Trophoblast cell (in vitro differentiated cells and primary cell): ENCODE data around the gene BABAM2.

Experiments
- DNase-seq, 2 donors: peaks; one replicate each; pipeline ENCODE4 v3.0.0-alpha.2; 2016
- H2AFZ ChIP-seq: 2 replicates; pipeline ENCODE4 v1.6.1; 2013; ENCODE audit warnings: low read length, moderate library complexity, mild to moderate bottlenecking; ENCODE audit not compliant: insufficient read depth, poor library complexity
- H2AK5ac ChIP-seq: 2 replicates; pipeline ENCODE4 v1.6.1; 2013; ENCODE audit warnings: mild to moderate bottlenecking, low read length
- H2BK120ac ChIP-seq: 2 replicates; pipeline ENCODE4 v1.6.1; 2013; ENCODE audit warnings: low read length, mild to moderate bottlenecking, moderate library complexity; ENCODE audit not compliant: insufficient read depth, poor library complexity
- H2BK12ac ChIP-seq: 2 replicates; pipeline ENCODE4 v1.6.1; 2013; ENCODE audit warnings: mild to moderate bottlenecking, low read length, moderate library complexity
- H2BK5ac ChIP-seq: 2 replicates; pipeline ENCODE4 v1.6.1; 2013; ENCODE audit warnings: low read length, low read depth, moderate library complexity, mild to moderate bottlenecking; ENCODE audit not compliant: poor library complexity
- H3K14ac ChIP-seq: 2 replicates; pipeline ENCODE4 v1.6.1; 2013; ENCODE audit warnings: mild to moderate bottlenecking, low read length
- H3K18ac ChIP-seq: 2 replicates; pipeline ENCODE4 v1.6.1; 2013; ENCODE audit warnings: mild to moderate bottlenecking, low read length
- H3K23ac ChIP-seq: 2 replicates; pipeline ENCODE4 v1.6.1; 2013; ENCODE audit warnings: low read length
- H3K27ac ChIP-seq: 2 replicates; pipeline ENCODE4 v1.5.1; 2013; ENCODE audit warnings: low read depth, mild to moderate bottlenecking, inconsistent platforms, low read length, moderate library complexity
- H3K27me3 ChIP-seq: 2 replicates; pipeline ENCODE4 v1.6.1; 2013; ENCODE audit warnings: inconsistent platforms, mild to moderate bottlenecking, low read length, moderate library complexity; ENCODE audit not compliant: insufficient read depth
- H3K36me3 ChIP-seq, 2 experiments: 1 replicate in 1 of 2; 2 replicates in 1 of 2; pipeline ENCODE4 v1.6.1; 2013; ENCODE audit warnings: low read length in 2 of 2, mild to moderate bottlenecking in 2 of 2, moderate library complexity in 1 of 2; ENCODE audit not compliant: insufficient read depth in 2 of 2, control insufficient read depth in 1 of 2
- H3K4ac ChIP-seq: 2 replicates; pipeline ENCODE4 v1.6.1; 2013; ENCODE audit warnings: low read depth, mild to moderate bottlenecking, low read length, moderate library complexity
- H3K4me1 ChIP-seq, 2 experiments: 1 replicate in 1 of 2; 2 replicates in 1 of 2; pipeline ENCODE4 v1.6.1; 2013; ENCODE audit warnings: low read length in 2 of 2, mild to moderate bottlenecking in 2 of 2, moderate library complexity in 1 of 2; ENCODE audit not compliant: insufficient read depth in 2 of 2, control insufficient read depth in 1 of 2
- H3K4me2 ChIP-seq: 2 replicates; pipeline ENCODE4 v1.6.1; 2013; ENCODE audit warnings: inconsistent platforms, mild to moderate bottlenecking, low read length, moderate library complexity
- H3K4me3 ChIP-seq: 2 replicates; pipeline ENCODE4 v1.5.1; 2013; ENCODE audit warnings: mild to moderate bottlenecking, low read depth, low read length, inconsistent platforms
- H3K79me1 ChIP-seq: one replicate; pipeline ENCODE4 v1.6.1; 2013; ENCODE audit warnings: low read length
- H3K79me2 ChIP-seq: 2 replicates; pipeline ENCODE4 v1.6.1; 2013; ENCODE audit warnings: low read length, mild to moderate bottlenecking; ENCODE audit not compliant: control insufficient read depth, insufficient read depth, poor library complexity
- H3K9ac ChIP-seq: 2 replicates; pipeline ENCODE4 v1.6.1; 2013; ENCODE audit warnings: mild to moderate bottlenecking, low read length
- H3K9me3 ChIP-seq: 2 replicates; pipeline ENCODE4 v1.6.1; 2013; ENCODE audit warnings: low read depth, mild to moderate bottlenecking, control low read depth, inconsistent platforms, low read length; ENCODE audit not compliant: insufficient read depth
- H4K12ac ChIP-seq: 2 replicates; pipeline ENCODE4 v1.6.1; 2013; ENCODE audit warnings: low read depth, mild to moderate bottlenecking, low read length, moderate library complexity
- H4K8ac ChIP-seq: 2 replicates; pipeline ENCODE4 v1.6.1; 2013; ENCODE audit warnings: low read depth, mild to moderate bottlenecking, low read length, moderate library complexity
- H4K91ac ChIP-seq: one replicate; pipeline ENCODE4 v1.6.1; 2013; ENCODE audit warnings: low read depth, mild to moderate bottlenecking, low read length, moderate library complexity
- WGBS: extraction: QIAGEN DNeasy Blood & Tissue Kit; methylation state at CpG from one replicate; pipeline ENCODE4 v1.1.7; 2013; ENCODE audit warnings: missing lambda C conversion rate; ENCODE audit not compliant: insufficient read length, insufficient coverage; ENCODE audit errors: extremely low coverage; 5-methylcytosine and 5-hydroxymethylcytosine counted together

BABAM2 gene

DNA sequence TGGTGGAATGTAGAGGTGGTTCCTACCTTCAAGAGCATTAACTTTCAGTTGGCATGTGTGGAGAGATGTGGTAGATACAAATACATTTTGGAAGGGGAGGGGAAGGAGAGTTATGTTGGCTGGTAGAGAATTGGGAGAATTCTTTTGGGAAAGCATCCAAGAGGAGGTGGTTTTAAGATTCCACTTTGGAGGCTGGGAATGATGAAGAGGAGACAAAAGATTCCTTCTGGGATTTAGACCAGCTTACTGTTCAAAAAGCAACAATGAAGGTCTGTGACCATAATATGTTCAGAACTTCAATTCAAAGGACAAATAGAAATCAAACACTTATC is 381.4 kb downstream of the BABAM2 start:
- Histone ChIP-seq H3K4me3 (no peak overlapping the region), H3K18ac (no peak overlapping the region), H3K27ac (no peak overlapping the region), H2BK5ac (no peak overlapping the region), H4K8ac (no peak overlapping the region), H3K14ac (no peak overlapping the region), H2AK5ac (no peak overlapping the region), H3K9ac (no peak overlapping the region), H3K23ac (no peak overlapping the region), H3K4me2 (no peak overlapping the region), H2BK120ac (no peak overlapping the region), H3K9me3 (no peaks in the 10 kb centered on the region), H3K79me1 (peaks cover 19% of the 10 kb centered on the region), H2BK12ac (no peak overlapping the region), H3K36me3 (no peaks in the 10 kb centered on the region), H3K79me2 (peaks cover 2% of the 10 kb centered on the region), H4K91ac (no peak overlapping the region), H3K27me3 (no peaks in the 10 kb centered on the region), H2AFZ (no peak overlapping the region), H3K4me1 (peaks cover 16 to 35% of the 10 kb centered on the region in 2 experiments), H4K12ac (no peak overlapping the region), H3K4ac (no peak overlapping the region)
- DNase-seq, result no peak

- Histone ChIP-seq H4K12ac (no peak overlapping the region), H3K4me2 (no peak overlapping the region), H2BK12ac (no peak overlapping the region), H3K18ac (no peak overlapping the region), H3K23ac (no peak overlapping the region), H3K14ac (no peak overlapping the region), H3K27ac (no peak overlapping the region), H3K9me3 (no peaks in the 10 kb centered on the region), H3K4ac (no peak overlapping the region), H3K27me3 (no peaks in the 10 kb centered on the region), H3K4me3 (no peak overlapping the region), H3K4me1 (peaks cover 14 to 24% of the 10 kb centered on the region in 2 experiments), H3K36me3 (no peaks in the 10 kb centered on the region), H4K8ac (no peak overlapping the region), H2BK120ac (no peak overlapping the region), H4K91ac (peak overlapping the region; percentile 16), H3K79me1 (peaks cover 19% of the 10 kb centered on the region), H3K9ac (no peak overlapping the region), H2AK5ac (no peak overlapping the region), H3K79me2 (peaks cover 2% of the 10 kb centered on the region), H2BK5ac (no peak overlapping the region), H2AFZ (no peak overlapping the region)
- no peak for DNase-seq
- WGBS, result no CpG with 5 or more reads among the region's 6 CpGs
These were observed 383.2 kb downstream of the BABAM2 start for GRCh38 chr2:28273751-28274150.

- no peak overlapping the region for H3K9ac ChIP-seq
- DNase-seq, result peak in 1 of 2 donors; percentile 43
- WGBS, result no CpG with 5 or more reads among the region's 11 CpGs
- peak overlapping the region; percentile 72 for H2AK5ac ChIP-seq
- H2BK120ac ChIP-seq, result peak overlapping the region; percentile 67
- peaks cover 15% of the 10 kb centered on the region for H3K79me1 ChIP-seq
- peak overlapping the region; percentile 84 for H4K91ac ChIP-seq
- peak overlapping the region; percentile 91 for H2BK12ac ChIP-seq
- peaks cover 13 to 22% of the 10 kb centered on the region in 2 experiments for H3K4me1 ChIP-seq
- no peaks in the 10 kb centered on the region for H3K9me3 ChIP-seq
- H3K27ac ChIP-seq, result peak overlapping the region; percentile 30
- peak overlapping the region; percentile 67 for H2BK5ac ChIP-seq
- H3K4ac ChIP-seq, result peak overlapping the region; percentile 44
- H3K14ac ChIP-seq, result peak overlapping the region; percentile 49
- no peak overlapping the region for H3K4me3 ChIP-seq
- H3K4me2 ChIP-seq, result no peak overlapping the region
- peak overlapping the region; percentile 30 for H2AFZ ChIP-seq
- H3K79me2 ChIP-seq, result peaks cover 2% of the 10 kb centered on the region
- peak overlapping the region; percentile 6 for H4K12ac ChIP-seq
- H3K18ac ChIP-seq, result peak overlapping the region; percentile 34
- H4K8ac ChIP-seq, result peak overlapping the region; percentile 52
- no peak overlapping the region for H3K23ac ChIP-seq
- no peaks in the 10 kb centered on the region for H3K27me3 ChIP-seq
- H3K36me3 ChIP-seq, result no peaks in the 10 kb centered on the region
These were observed 384.6 kb downstream of the BABAM2 start for GRCh38 chr2:28274911-28275685.

DNA sequence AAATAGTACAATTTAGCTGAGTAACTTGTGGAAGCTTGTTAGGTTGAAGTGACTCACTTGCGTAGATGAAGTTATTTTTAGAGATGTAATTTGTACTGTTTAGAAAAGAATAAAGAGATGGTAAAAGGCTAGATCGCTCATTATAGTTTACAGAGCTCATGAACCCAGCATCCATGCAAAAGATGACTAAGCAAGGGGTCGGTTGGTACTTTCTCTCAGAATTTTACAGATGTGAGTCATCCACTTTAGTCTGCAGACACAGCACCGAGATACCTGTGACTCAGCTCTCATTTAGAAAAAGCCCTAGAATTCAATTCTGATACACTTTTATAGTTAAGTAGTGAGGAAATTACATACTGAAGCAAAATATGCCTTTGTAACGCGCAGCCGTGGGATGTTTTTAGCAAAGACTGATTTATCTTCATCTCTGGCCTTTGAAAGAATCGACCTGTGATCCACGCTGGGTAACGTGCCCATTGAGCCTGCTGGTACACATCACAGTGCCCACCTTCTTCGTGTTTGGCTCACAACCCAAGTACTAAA is 385.6 kb downstream of the BABAM2 start:
- peaks cover 11% of the 10 kb centered on the region for H3K79me1 ChIP-seq
- H3K4ac ChIP-seq, result no peak overlapping the region
- no peak overlapping the region for H3K18ac ChIP-seq
- peak overlapping the region; percentile 5 for H3K14ac ChIP-seq
- H3K27ac ChIP-seq, result no peak overlapping the region
- H3K36me3 ChIP-seq, result no peaks in the 10 kb centered on the region
- no peaks in the 10 kb centered on the region for H3K9me3 ChIP-seq
- H2BK120ac ChIP-seq, result peak overlapping the region; percentile 4
- no peak overlapping the region for H2AFZ ChIP-seq
- no peak overlapping the region for H3K23ac ChIP-seq
- H3K27me3 ChIP-seq, result no peaks in the 10 kb centered on the region
- H2BK5ac ChIP-seq, result peak overlapping the region; percentile 8
- H4K91ac ChIP-seq, result peak overlapping the region; percentile 38
- no peak overlapping the region for H2AK5ac ChIP-seq
- 100% methylated on average over 1 of the region's 11 CpGs for WGBS
- no peaks in the 10 kb centered on the region for H3K79me2 ChIP-seq
- no peak overlapping the region for H3K9ac ChIP-seq
- no peak overlapping the region for H3K4me3 ChIP-seq
- no peak overlapping the region for H4K12ac ChIP-seq
- DNase-seq, result peak; percentile 31 to 81
- peak overlapping the region; percentile 32 for H2BK12ac ChIP-seq
- H3K4me2 ChIP-seq, result no peak overlapping the region
- peaks cover 9 to 14% of the 10 kb centered on the region in 2 experiments for H3K4me1 ChIP-seq
- H4K8ac ChIP-seq, result no peak overlapping the region
